ENCODE measurements around the gene GPC1. TPM values are rescaled to one million over a fixed set of nuclear protein-coding genes. Genes with fewer than 3 reads are reported as not detected.

The GPC1 gene
- total RNA-seq, 1 donor from 2014 or later = 91.4 TPM

GRCh38 chr2:240444464-240444863 is 9.0 kb downstream of the GPC1 start:
- no peak overlapping the region for H3K4me3 Mint-ChIP-seq (ENCODE audit: low read depth)
- TF ChIP-seq, protein P1, sequence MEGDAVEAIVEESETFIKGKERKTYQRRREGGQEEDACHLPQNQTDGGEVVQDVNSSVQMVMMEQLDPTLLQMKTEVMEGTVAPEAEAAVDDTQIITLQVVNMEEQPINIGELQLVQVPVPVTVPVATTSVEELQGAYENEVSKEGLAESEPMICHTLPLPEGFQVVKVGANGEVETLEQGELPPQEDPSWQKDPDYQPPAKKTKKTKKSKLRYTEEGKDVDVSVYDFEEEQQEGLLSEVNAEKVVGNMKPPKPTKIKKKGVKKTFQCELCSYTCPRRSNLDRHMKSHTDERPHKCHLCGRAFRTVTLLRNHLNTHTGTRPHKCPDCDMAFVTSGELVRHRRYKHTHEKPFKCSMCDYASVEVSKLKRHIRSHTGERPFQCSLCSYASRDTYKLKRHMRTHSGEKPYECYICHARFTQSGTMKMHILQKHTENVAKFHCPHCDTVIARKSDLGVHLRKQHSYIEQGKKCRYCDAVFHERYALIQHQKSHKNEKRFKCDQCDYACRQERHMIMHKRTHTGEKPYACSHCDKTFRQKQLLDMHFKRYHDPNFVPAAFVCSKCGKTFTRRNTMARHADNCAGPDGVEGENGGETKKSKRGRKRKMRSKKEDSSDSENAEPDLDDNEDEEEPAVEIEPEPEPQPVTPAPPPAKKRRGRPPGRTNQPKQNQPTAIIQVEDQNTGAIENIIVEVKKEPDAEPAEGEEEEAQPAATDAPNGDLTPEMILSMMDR (IDR thresholded peaks at IDR 0.05; ENCODE audit: unreplicated experiment) = no peak
- no peak overlapping the region for H3K27ac Mint-ChIP-seq
- H3K36me3 Mint-ChIP-seq (ENCODE audit: insufficient read depth) = no peaks in the 10 kb centered on the region
- no peaks in the 10 kb centered on the region for H3K4me1 Mint-ChIP-seq (ENCODE audit: low read depth)
- no peak for DNase-seq (ENCODE audit: low spot score, unreplicated experiment)
- no peaks in the 10 kb centered on the region for H3K27me3 Mint-ChIP-seq
- no peaks in the 10 kb centered on the region for H3K9me3 Mint-ChIP-seq (ENCODE audit: low read depth)

DNA sequence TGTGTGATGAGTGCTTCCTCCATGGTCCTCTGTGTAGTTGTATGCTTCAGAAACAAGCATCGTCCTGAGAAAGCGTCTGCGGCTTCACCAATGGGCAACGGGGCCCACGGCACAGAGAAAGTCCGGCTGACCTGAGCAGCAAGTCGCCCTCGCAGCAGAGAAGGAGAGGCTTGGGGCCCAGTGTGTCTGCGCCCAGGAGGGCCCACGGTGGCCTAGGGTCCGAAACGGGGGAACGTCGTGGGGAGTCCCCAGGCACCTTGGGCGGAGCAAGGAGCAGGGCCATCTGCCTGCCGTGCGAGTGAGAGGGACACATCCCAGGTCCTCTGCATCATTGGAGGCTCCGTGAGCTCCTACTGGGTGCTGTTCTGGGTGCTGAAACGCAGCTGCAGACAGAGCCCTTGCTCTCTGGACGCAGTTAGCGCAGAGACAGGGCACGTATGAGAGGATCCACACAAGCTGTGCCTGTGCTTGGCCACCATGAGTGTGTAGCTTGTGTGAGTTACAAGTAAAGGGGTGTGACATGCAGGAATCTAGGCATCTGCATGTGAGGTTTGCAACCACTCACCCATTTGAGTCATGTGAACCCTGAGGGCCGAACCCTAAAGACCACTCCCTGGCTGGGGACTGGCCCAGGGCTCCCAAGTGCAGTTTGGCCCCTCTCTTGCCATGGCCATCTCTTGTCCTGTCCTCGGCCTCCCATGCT is 10.6 kb downstream of the GPC1 start:
- Mint-ChIP-seq H3K4me3 (ENCODE audit: low read depth) (no peak overlapping the region), H3K27ac (no peak overlapping the region), H3K4me1 (ENCODE audit: low read depth) (no peaks in the 10 kb centered on the region)

GRCh38 chr2:240446664-240447175 is 11.3 kb downstream of the GPC1 start:
- H3K4me3 Mint-ChIP-seq (ENCODE audit: low read depth) = no peak overlapping the region
- no peak overlapping the region for H3K27ac Mint-ChIP-seq
- no peaks in the 10 kb centered on the region for H3K9me3 Mint-ChIP-seq (ENCODE audit: low read depth)
- no peak for DNase-seq (ENCODE audit: low spot score, unreplicated experiment)
- H3K4me1 Mint-ChIP-seq (ENCODE audit: low read depth) = no peaks in the 10 kb centered on the region
- no peaks in the 10 kb centered on the region for H3K27me3 Mint-ChIP-seq
- H3K36me3 Mint-ChIP-seq (ENCODE audit: insufficient read depth) = no peaks in the 10 kb centered on the region
- TF ChIP-seq, protein P1 (IDR thresholded peaks at IDR 0.05; ENCODE audit: unreplicated experiment) = no peak

More for the DNA sequence above, 10.6 kb downstream of the GPC1 start:
- Mint-ChIP-seq H3K36me3 (ENCODE audit: insufficient read depth) (no peaks in the 10 kb centered on the region), H3K9me3 (ENCODE audit: low read depth) (no peaks in the 10 kb centered on the region), H3K27me3 (no peaks in the 10 kb centered on the region)
- DNase-seq (ENCODE audit: low spot score, unreplicated experiment) = no peak
- TF ChIP-seq, protein P1 (IDR thresholded peaks at IDR 0.05; ENCODE audit: unreplicated experiment) = no peak

- no peaks in the 10 kb centered on the region for H3K27me3 Mint-ChIP-seq
- H3K4me1 Mint-ChIP-seq (ENCODE audit: low read depth) = peaks cover 5% of the 10 kb centered on the region
- TF ChIP-seq, protein P1 (IDR thresholded peaks at IDR 0.05; ENCODE audit: unreplicated experiment) = no peak
- no peak overlapping the region for H3K27ac Mint-ChIP-seq
- no peaks in the 10 kb centered on the region for H3K36me3 Mint-ChIP-seq (ENCODE audit: insufficient read depth)
- no peak for DNase-seq (ENCODE audit: low spot score, unreplicated experiment)
- no peaks in the 10 kb centered on the region for H3K9me3 Mint-ChIP-seq (ENCODE audit: low read depth)
- H3K4me3 Mint-ChIP-seq (ENCODE audit: low read depth) = no peak overlapping the region
These were observed 11.9 kb downstream of the GPC1 start for GRCh38 chr2:240447331-240447730.

- Mint-ChIP-seq H3K27me3 (no peaks in the 10 kb centered on the region), H3K36me3 (ENCODE audit: insufficient read depth) (no peaks in the 10 kb centered on the region), H3K9me3 (ENCODE audit: low read depth) (no peaks in the 10 kb centered on the region), H3K27ac (no peak overlapping the region), H3K4me3 (ENCODE audit: low read depth) (no peak overlapping the region), H3K4me1 (ENCODE audit: low read depth) (peaks cover 5% of the 10 kb centered on the region)
- TF ChIP-seq, protein P1 (IDR thresholded peaks at IDR 0.05; ENCODE audit: unreplicated experiment) = no peak
- DNase-seq (ENCODE audit: low spot score, unreplicated experiment) = no peak
These were observed 12.5 kb downstream of the GPC1 start for GRCh38 chr2:240447934-240448333.
